Activated T-cell treated with anti-CD3 and anti-CD28 coated beads for 1 hour (primary cell): ENCODE results near the gene ZSWIM7.
"Not testable (repeated sequence)": the region's sequence is repeated elsewhere in the genome, so short reads cannot be mapped to it uniquely, and the experiment has no call there.

Source experiments
- DNase-seq: peaks from one replicate; pipeline ENCODE4 v3.0.0-alpha.2; 2020; ENCODE audit warnings: low read depth

ZSWIM7 gene

DNA sequence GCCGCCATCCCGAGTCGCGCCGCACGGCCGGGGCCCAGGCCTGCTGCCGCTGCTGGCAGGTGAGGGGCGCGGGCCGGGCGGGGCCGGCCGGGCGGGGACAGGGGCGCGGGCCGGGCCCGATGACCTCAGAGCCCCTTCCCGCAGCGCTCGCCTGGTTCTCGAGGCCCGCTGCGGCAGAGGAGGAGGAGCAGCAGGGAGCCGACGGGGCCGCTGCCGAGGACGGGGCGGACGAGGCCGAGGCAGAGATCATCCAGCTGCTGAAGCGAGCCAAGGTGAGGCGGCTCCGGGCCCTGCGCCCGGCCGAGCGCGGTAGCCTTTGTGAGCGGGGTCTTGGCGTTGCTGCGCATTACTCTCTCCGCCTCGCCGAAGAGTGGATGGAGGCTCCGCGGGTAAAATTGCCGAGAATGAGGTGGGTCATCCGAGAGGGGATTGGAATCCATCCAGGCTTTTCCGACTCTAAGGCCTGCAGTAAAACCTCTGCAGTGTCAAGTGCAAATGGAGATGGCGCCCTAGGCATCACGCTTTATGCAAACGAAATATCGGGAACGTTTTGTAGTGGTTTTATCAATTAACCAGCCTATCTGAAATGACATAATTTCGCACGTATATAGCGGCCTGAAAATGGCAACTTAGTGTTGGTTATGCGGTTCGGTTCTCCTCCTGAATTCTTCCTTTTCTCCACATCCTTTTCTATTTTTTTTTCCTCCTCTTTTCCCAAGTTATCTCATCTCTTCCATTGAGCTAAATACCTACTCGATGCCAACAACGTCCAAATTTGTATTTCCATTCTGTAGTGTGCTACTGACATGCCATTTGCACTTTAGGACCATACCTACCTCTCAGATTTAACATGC, 697 bp upstream of the ZSWIM7 start:
- DNase-seq: peak; percentile 17

GRCh38 chr17:15998031-15998562, 1.4 kb downstream of the ZSWIM7 start:
- no peak for DNase-seq

DNA sequence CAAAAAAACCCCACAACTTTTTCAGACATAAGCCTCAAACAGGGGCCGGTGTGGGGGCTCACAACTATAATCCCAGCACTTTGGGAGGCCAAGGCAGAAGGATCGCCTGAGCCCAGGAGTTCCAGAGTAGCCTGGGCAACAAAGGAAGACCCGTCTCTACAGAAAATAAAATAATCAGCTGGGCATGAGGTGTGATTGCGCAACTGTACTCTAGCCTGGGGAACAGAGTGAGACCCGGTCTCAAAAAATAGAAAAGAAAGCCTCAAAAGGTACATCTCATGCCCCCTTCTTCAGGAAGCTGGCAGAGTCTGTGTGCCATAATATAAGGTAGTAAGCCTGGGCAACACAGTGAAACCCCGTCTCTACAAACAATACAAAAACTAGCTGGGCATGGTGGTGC, 3.2 kb downstream of the ZSWIM7 start:
- no peak for DNase-seq

DNA sequence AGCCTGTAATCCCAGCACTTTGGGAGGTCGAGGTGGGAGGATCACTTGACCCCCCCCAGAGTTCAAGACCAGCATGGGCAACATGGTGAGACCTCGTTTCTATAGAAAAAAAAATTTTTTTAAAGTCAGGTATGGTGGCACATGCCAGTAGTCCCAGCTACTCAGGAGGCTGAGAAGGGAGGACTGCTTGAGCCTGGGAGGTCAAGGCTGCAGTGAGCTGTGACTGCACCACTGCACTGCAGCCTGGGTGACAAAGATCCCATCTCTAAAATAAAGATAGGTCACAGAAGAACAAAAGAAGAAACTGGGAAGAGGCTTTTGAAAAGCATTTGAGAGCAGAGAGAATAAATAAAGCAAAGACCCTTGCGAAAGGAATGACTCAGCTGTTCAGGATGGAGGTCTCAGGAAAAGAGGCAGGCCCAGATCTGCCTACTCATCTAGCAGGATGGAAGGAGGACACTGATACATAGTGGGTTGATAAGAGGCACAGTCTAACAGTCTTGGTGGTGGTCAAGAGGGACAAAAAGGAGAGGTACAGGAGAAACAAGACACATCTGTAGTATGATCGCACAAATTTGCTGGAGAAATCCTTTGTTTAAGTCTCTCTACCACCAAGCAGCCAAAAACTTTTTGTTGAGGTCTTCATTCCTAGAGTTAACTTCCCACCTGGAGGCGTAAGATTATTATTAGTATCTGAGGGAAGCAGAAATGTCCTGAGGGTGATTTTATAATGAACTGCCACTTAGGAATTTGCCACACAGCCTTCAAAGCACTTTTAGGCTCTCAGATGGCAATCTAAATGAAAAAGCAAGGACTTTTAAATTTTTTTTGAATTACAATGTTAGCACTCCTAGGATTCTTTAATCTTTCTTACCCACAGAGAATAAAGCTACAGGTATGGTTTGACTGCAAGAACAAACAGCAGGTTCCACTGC, 17.6 kb downstream of the ZSWIM7 start:
- no peak for DNase-seq

DNA sequence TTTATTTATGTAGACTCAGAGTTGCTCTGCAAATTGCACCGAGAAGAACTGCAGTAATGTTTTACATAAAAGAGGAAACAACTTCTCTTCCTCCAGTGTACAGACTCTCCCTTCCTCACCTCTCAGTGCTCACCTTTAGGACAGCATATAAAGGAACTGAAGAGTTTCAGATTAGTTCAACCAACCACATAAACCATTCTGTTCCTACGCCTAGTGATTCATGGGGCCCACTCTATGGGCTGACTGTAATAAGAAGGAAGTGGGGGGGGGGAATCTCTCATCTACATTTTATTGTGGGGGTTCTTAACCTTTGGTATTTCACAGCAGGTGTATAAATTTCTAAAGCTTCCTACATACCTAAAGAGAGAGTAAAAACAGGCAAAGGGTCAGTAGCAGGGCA, 18.3 kb downstream of the ZSWIM7 start:
- no peak for DNase-seq

GRCh38 chr17:15979013-15979412, 20.5 kb downstream of the ZSWIM7 start:
- not testable (repeated sequence) for DNase-seq

DNA sequence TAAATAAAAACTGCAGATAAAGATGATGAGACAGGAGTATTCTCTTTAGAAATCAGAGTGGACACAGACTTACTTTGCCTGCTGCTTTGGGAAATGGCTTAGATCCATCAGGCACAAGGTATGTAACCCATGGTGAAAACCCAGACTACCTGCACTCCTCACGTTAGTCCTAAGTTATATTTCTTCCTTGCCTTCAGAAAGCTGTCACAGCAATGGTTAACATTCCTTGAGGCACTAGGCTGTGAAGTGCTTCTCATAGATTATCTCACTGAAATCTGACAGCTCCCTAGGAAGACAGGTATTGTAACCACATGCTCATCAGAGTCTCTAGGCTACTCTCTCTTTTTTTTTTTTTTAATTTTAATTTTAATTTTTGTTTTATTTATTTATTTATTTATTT, 20.9 kb downstream of the ZSWIM7 start:
- no peak for DNase-seq

DNA sequence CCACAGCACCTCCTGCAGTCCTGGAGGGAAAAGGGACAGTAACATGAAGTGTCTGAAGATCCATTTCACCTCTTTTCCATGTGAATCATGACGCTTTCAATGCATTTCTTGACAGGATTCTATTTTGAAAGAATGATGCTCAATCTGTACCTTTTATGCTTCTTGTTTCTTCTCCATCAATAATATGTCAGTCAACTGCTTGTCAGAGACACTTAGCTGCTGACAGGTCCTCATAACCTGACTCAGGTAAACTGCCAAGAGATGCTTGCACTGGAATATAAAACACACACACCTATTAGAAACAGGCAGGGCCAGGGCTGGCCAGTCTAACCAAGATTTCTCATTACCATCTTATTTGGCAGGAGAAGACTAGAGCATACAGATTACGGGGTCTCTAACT, 21.6 kb downstream of the ZSWIM7 start:
- DNase-seq: no peak

DNA sequence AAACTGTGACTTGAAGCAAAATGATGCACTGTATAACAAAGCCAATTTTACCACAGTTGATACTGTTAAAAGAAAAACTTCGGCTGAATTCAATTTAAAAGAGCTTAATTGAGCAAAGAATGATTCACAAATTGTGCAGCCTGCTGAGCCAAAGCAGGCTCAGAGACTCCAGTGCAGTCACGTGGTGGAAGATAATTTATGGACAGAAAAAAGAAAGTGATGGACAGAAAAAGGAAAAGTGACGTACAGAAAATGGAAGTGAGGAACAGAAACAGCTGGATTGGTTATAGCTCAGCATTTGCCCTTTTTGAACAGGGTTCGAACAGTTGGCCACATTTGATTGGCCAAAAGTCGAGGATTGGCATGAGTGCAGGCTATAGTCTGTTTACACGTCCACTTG, 25.7 kb downstream of the ZSWIM7 start:
- DNase-seq: no peak

DNA sequence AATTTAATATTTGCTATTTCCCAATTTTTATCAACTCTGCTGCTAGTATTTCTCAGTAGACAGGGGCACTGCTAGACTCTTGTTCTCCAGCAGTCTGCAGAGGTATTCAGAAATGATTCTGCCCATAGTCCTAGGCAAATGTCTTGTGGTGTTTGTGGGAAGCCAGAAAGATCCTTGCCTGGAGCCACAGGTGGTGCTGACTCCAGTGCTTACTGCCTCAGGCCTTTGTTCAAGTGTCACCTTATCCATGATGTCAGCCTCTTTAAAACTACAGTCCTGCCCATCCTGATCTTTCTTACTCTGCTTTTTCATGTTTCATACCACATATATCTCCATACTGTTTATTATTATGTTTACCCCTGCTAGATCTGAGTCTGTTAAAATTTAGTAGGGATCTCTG, 26.5 kb downstream of the ZSWIM7 start:
- DNase-seq: no peak

DNA sequence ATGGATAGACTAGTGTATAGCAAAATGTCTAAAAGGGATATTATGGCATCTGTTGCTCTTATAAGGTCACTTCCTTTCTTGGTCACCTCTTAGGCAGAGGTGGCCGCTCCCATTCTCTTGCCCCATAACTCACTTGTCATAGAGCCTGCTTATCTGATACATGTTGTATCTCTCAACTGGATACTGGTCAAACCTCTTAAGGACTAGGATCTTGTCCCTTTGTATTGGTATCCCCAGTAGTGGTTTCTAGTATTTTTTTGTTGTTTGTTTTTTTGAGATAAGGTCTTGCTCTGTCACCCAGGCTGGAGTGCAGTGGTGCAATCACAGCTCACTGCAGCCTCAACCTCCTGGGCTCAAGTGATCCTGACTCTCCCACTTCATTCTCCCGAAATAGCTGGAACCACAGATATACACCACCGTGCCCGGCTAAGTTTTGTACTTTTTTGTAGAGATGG, 27.0 kb downstream of the ZSWIM7 start:
- no peak for DNase-seq

DNA sequence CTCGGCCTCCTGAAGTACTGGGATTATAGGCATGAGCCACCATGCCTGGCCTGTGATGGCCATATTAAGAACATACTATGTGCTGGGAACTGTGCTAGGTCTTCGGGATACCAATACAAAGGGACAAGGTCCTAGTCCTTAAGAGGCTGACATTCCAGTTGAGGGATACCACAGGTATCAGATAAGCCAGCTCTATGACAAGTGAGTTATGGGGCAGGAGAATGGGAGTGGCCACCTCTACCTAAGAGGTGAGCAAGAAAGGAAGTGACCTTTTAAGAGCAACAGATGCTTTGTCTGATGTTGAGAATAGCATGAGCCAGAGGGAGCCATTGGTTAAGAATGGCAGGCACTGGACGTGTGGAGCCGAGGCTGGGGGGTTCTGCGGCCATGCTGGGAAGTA, 27.6 kb downstream of the ZSWIM7 start:
- no peak for DNase-seq

DNA sequence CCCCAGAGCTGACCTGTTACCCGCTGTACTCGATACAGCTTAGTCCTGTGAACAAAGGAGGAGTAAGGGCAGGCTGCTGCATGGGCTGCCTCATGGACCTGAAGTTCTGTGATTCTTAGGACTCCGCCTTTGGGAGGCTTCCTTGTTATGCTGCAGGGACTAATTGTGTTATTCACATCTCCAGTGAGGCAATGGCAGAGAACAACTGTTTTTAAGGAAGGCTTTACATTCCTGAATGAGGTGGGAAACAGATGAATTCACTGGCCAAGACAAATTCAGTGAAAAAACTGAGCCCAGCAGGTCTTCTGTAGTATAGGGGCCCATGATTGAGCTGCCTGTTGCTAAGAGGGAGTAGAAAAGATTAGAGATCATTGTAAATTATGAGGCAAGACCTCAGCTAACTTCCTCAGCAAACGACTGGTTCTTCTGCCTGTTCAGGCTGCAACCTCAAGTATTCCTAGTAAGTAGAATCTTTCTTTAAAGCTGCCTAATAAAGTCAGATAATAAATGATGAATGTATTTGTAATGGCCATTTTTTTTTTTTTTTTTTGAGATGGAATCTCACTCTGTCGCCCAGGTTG, 28.3 kb downstream of the ZSWIM7 start:
- no peak for DNase-seq

GRCh38 chr17:15970500-15970899, 29.0 kb downstream of the ZSWIM7 start:
- no peak for DNase-seq

GRCh38 chr17:15969463-15969862, 30.0 kb downstream of the ZSWIM7 start:
- DNase-seq: no peak

GRCh38 chr17:15967706-15968399, 31.7 kb downstream of the ZSWIM7 start:
- no peak for DNase-seq

GRCh38 chr17:15966879-15967248, 32.6 kb downstream of the ZSWIM7 start:
- DNase-seq: no peak

GRCh38 chr17:15966183-15966878, 33.2 kb downstream of the ZSWIM7 start:
- DNase-seq: no peak

DNA sequence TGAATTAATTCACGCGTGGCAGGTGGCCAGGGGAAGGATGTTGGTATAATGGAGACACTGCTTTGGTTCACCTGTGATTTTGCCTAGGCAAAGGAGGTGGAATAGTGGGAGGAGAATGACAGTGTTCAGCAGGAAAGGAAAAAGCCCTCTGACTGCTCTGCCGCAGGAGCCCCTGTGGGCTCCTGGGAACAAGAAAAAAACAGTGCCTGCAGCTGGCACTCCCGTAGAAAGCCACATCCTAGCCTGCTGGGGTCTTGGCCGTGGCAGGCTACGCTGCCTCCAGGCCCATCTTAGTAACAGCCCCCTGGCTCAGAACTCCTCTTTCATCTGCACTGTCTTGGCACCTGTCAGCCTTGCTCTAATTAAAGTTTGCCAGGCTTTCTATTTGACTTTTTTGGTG, 34.0 kb downstream of the ZSWIM7 start:
- DNase-seq: no peak

- DNase-seq: no peak
These were observed 35.8 kb downstream of the ZSWIM7 start for GRCh38 chr17:15963670-15964110.

DNA sequence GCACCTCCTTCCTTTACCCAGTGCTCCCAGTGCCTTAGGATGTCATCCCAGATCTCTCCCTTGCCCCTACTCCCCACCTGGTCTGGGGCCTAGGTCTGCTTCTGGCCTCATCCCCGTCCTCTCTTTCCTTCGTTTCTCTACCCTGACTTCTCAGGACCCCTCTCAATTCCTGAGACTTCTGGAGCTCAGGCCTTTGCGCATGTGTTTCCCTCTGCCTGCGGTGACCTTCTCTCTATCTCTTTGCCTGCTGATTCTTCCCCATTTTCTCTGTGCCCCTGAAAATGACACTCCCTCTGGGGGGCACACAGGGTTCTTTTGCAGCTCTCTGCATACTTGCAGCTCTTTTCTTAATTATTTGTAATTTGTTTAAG, 41.0 kb downstream of the ZSWIM7 start:
- no peak for DNase-seq
